Stimulated activated CD8-positive, alpha-beta memory T cell treated with anti-CD3 and anti-CD28 coated beads, Interleukin-12 subunit alpha, Interleukin-12 subunit beta, amount 100 ng/mL, for 1 hour (primary cell): ENCODE measurements around the gene SMARCC2.
A peak's percentile ranks its signal among the peaks of the same experiment; 100 is the strongest.

Source experiments
- DNase-seq: peaks from one replicate; pipeline ENCODE4 v3.0.0-alpha.2; 2020; ENCODE audit warnings: low read depth

SMARCC2 gene

DNA sequence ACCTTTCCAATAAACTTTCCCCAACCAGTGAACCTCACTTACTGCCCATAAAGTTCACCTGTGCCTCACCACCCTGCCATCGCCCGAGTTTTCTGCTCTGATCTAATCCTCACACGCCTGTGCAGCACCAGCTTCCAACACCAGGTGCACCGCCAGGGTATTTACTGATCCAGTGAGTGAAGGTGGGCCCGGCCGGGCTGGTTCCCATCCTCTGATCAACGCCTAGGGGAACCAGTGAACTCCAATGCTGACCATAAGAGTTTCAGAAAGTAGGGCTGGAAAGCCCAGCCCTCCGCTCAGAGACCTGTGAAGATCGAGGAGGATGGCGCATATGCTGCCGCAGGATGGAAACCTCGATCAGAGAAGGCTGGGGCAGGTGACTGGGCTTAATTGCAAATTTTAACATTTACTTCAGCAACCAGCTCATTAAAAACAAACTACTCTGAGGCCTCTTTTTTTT is 37.6 kb downstream of the SMARCC2 start:
- DNase-seq, result peak; percentile 40

DNA sequence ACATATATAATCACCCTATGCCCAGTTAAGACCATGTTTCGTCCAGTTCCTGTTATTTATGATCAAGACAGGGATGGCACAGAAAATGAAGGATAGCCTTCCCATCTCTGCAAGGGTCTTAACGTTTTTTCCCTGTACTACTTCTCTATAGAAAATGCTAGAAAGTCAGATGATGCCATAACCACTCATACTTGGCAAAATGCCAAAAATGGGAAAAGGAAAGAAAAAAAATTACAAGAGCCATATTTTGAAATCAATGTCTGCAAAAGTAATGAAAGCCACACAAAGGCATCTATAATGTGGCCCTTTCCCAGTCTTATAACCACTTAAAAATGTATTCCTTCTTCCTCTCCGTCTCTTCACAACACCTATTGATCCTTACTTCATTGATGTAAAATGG is 38.7 kb downstream of the SMARCC2 start:
- DNase-seq, result no peak

DNA sequence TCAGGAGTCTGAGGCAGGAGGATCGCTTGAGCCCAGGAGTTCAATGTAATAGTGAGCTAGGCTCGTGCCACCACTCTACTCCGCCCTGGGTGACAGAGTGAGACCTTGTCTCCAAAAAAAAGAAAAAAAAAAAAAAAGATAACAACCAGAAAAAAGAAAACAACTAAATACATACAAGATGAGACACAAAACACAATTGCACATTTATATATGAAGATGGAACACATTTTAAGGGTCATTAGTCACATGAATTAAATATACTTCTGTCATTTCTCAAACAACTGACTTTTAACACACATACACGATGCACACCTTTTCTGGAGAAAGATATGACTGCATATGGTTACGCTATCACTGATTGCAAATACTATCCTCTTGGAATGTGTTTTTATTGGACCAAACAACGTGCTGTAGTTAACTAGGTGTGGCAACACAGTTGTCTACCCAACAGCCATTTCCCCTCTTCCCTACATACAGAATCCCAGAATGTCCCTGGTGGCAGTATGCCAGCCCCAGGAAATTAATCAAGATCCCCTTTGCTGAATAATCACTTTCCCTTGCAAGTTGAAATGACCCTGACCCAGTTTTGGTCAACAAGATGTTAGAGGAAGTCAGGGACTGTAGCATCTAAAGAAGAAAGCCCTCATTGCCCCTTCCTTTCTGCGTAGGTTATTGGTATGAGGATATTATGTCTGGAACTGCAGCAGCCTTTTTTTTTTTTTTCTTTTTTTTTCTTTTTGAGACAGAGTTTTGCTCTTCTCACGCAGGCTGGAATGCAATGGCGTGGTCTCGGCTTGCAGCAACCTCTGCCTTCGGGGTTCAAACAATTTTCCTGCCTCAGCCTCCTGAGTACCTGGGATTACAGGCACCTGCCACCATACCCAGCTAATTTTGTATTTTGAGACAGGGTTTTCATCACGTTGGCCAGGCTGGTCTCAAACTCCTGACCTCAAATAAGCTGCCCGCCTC is 42.5 kb downstream of the SMARCC2 start:
- no peak for DNase-seq

DNA sequence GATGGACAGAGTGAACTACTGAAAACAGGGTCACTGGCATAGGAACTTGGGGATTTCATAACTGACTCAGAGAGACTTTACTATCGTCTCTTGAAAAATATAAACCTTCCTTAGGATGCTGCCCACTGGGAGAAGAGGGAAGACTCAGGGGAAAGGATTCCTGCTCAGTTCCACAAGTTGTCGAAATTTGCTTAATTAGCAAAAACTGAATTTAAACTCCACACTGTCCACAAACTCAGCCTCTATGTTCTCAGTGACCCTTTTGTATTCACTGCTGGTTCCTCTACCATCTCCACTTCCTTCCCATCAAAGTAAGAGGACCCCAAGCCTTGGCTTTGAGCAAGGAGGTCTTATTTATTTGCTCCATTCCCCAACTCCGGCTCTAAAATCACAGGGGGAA is 44.1 kb downstream of the SMARCC2 start:
- DNase-seq, result no peak

DNA sequence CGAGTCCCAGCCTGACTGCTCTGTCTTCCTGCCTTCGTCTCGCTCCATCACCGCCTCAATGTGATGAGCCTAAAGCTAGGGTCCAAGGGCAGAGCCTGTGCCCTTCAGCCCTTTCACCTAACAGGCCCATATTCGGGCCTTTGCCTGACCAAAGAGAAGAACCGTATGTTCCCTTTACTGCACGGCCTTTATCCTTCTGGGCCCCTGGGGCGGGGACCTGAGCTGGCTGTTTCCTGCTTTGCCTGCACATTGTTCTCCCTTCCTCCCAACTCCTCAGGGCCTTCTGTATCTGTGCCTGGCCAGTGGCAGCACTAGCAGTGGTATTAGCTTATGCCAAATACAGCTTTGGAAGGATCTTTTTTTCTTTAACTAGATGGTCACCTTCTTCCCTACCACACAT is 45.4 kb downstream of the SMARCC2 start:
- DNase-seq, result no peak

DNA sequence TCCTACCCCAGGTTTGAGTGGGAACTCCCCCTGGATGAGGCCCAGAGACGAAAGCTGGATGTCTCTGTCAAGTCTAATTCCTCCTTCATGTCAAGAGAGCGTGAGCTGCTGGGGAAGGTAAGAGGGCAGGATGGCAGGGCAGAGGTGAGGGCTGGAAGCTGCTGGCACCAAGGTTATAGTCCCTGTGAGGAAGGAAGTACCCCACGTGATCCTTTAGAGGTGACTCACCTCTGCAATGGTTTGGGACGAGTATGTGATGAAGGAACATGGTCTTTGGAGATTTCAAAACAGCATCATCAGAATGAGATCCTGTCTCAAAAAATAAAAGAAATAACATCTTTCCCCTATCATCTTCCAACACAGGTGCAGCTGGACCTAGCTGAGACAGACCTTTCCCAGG is 46.1 kb downstream of the SMARCC2 start:
- no peak for DNase-seq

DNA sequence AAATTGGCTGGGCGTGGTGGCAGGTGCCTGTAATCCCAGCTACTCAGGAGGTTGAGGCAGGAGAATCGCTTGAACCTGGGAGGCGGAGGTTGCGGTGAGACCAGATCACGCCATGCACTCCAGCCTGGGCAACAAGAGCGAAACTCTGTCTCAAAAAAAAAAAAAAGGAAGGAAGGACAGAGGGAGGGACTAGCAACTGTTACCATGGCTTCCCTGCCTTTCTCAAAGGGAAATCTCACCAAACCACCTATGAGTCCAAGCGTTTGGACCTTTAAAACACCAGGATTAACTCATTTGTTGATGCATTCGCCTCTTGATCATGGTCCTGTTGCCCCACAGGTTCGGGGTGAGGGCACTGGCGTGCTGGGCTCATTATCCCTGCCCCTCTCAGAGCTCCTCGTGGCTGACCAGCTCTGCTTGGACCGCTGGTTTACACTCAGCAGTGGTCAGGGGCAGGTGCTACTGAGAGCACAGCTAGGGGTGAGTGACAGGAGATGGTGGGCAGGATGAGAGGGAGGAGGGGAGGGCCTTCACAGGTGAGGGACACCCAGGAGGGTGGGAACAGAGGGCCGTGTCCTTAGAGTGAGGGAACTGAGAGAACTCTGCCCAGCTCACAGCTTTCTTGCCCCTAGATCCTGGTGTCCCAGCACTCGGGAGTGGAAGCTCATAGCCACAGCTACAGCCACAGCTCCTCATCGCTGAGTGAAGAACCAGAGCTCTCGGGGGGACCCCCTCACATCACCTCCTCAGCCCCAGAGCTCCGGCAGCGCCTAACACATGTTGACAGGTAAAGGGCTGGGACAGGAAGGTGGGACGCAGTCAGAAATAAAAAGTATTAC is 47.1 kb downstream of the SMARCC2 start:
- DNase-seq, result no peak

DNA sequence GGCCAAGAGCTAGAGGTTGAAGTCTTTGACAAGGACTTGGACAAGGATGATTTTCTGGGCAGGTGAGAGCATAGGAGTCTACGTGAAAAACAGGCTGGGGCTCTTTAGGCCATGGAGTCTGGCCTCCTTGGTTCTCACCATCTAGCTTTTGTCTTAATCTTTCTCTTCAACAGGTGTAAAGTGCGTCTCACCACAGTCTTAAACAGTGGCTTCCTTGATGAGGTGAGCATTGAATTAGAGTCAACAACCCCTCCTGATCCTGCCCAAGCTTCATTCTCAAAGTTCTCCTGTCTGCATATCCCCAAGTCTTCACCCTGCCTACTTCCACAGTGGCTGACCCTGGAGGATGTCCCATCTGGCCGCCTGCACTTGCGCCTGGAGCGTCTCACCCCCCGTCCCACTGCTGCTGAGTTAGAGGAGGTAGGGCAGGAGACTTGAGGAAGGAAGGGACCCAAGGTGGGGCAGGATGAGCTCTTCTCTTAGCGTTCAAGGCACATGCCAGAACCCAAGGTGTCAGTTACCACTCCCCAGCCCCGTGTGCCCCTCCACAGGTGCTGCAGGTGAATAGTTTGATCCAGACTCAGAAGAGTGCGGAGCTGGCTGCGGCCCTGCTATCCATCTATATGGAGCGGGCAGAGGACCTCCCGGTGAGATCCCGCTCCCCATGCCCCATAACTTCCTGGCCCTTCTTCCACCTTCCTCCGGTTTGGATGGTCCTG is 51.3 kb downstream of the SMARCC2 start:
- DNase-seq, result no peak

DNA sequence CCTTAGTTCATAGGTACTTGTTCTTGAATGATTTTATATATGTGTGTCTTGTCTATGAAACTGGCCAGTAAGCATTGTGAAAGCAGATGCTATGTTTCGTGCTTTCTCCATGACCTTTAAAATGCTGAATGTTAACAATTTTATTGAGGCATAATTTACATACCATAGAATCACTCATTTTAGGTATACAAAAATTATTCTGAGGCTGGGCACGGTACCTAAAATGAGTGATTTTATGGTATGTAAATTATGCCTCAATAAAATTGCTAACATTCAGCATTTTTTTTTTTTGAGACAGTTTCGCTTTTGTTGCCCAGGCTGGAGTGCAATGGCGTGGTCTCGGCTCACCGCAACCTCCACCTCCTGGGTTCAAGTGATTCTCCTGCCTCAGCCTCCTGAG is 54.4 kb downstream of the SMARCC2 start:
- no peak for DNase-seq

DNA sequence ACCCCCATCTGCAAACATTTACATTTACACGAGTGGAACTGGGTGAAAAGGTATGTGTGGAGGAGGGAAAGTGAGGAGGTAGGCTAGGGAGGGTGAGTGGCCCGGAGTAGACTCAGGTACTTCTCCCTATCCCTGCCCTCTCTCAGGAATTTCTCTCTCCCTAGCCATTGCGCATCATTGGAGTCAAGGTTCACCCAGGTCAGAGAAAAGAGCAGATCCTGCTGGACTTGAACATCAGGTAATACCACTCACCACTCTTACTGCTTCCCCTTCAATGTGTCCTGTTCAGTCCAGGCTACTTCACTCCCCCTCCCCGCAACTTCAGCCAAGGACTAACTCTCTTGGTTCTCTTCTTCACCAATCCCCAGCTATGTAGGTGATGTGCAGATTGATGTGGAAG is 58.4 kb downstream of the SMARCC2 start:
- no peak for DNase-seq

DNA sequence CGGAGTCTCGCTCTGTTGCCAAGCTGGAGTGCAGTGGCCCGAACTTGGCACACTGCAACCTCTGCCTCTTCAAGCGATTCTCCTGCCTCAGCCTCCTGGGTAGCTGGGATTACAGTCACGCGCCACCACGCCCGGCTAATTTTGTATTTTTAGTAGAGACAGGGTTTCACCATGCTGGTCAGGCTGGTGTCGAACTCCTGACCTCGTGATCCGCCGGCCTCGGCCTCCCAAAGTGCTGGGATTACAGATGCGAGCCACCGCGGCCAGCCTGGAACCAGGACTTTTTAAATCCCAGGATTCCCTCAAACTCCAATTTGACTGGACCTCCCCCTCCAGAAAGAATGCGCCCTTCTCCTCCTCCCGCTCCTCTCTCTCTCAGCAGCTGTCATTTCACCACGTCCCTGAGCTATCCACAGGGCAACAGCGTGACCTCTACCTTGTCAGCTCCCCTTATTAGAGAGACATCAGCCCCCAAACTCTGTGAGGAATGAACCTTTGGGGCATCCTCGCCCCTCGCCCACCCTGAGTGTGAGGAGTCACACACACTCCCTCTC is 59.3 kb downstream of the SMARCC2 start:
- no peak for DNase-seq

DNA sequence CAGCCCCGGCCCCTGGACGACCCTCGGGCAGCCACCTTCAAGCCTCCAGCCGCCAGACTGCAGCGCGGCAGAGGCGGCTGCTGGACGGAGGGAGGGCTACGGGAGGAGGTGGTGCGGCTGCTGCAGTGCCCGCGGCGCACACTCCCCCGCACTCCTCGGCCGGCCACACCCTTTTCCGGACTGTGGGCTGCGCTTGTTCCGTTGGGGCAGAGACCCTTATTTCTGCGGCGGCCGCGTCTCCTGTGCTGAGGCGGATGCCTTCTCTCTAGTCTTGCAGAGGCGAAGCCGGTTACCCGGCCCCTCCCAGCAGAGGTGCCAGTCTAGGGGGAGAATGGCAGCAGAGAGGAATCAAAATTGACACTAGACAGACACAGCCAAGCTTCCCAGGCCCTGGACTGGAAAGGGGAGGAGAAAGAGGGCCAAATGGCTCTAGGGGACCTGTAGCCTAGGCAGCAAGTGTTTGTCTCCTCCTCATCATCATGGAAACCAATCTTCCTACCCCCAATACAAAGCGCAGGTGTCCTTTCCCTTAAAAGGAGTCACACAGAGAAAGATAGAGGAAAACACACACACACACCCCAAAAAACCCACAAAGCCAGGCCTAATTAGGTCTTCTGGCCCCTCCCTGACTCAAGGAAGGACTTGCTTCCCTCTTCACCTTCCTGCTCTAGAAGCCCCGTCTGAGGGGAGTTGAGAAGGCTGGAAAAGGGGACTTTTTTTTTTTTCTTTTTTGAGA is 59.9 kb downstream of the SMARCC2 start:
- DNase-seq, result peak; percentile 75

DNA sequence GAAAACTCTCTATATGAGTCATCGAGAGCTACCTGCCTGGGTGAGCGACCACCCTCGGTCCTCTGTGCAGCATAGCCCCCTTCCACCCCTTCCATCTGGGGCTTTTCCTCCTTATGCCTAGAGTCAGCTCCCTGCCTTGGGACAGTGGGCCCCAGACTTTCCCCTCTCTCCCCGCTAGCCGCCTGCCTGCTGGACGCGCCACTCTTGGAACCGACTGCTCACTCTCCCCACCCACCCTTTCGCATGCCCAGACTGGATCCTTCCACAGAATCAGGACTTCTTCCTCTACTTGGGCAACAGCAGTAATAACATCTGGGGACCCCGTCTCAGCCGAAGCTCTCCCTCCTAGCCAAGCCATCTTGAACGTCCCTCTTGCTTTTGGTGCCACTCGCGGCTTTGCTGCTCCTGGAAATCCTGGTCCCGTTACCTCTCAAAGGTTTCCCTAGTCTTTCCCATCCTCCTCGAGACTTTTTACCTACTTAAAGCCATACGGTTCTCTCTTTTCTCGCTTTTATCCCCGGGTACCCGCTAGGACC is 60.5 kb downstream of the SMARCC2 start:
- no peak for DNase-seq

DNA sequence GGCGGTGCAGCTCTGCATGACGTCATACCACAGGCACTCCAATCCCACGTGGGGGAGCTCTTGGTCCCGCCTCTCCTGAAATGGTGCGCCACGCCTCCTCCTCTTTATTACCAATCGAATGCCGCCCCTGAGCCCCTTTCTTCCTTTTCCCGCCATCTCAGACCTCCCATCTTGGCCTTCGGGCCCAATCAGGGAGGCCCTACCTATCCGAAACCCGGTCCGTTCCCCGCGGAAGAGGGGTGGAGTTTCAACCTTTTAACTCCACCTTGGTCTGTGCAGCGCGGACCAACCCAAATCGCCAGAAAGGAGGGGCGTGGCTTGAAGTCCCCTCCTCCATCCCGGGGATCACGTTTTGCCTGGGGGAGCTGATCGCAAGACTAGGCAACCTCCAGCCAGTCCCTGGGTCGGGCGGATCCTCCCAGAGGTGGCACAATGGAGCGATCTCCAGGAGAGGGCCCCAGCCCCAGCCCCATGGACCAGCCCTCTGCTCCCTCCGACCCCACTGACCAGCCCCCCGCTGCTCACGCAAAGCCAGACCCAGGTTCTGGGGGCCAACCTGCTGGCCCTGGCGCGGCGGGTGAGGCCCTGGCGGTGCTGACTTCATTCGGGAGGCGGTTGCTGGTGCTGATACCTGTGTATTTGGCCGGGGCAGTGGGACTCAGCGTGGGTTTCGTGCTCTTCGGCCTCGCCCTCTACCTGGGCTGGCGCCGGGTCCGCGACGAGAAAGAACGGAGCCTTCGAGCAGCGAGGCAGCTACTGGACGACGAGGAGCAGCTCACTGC is 61.2 kb downstream of the SMARCC2 start, which contains the start of gene ESYT1:
ESYT1 (plus strand) TSS at position 380 of the 782 bp plus-strand sequence; CDS start at position 433, 53 bp downstream.
- DNase-seq, result peak; percentile 95

DNA sequence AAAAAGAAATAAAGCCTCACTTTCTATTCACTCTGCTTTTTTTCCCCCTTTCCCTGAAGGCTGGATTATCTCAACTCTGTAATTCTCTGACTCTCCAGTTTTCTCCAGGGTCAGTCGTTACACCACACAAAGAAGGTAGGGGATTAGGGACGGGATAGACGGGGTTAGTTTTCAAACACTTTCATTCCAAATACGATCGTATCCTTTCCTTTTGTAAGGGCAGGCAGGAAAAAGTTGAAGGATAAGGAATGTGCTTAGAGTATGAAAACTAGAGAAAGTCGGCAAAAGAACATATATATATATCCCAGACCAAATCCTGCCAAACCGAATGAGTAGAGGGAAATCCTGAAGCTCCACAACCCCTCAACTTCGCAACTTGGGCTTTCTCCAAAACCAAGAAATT is 61.8 kb downstream of the SMARCC2 start:
- no peak for DNase-seq

DNA sequence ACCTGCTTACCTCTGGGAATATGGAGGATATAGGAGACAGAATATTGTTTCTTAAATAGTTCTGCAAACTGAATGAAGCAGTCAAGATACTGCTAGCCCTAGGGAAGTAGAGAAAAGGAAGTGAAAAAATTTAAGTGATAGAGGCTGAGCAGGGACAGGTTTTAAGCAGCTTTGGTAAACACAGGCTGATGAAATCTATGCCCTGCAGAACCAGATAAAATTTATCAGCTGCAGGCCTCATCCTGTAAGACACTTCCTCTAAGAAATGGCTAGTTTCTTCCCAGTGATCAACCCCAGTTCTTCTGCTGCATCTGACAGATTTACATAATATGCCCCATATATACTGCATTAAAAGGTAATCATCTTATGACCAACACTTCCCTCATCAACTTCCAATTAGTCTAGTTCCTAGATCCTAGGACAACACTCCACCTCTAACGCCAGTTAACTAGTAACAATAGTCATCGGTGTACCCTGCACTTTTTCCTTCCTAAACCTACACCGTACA is 62.5 kb downstream of the SMARCC2 start:
- DNase-seq, result no peak

DNA sequence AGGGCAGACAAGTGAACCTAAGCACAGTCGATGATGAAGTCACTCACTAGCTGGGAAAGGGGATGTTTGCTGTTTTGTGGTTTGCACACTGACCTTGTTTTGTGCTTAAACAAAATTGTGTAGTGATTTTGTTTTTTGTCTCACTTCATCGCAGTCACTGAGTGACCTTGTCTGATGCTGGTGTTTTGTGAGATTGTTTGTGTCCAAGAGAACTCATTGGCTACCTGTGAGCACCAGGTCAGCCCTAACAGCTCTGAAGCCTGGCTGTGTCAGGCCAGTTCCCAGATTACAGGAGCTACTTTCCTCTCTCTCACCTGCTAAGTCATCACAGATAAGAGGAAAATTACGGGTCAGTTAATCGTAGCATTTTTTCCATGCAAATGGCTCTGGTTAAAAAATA is 65.2 kb downstream of the SMARCC2 start:
- no peak for DNase-seq

DNA sequence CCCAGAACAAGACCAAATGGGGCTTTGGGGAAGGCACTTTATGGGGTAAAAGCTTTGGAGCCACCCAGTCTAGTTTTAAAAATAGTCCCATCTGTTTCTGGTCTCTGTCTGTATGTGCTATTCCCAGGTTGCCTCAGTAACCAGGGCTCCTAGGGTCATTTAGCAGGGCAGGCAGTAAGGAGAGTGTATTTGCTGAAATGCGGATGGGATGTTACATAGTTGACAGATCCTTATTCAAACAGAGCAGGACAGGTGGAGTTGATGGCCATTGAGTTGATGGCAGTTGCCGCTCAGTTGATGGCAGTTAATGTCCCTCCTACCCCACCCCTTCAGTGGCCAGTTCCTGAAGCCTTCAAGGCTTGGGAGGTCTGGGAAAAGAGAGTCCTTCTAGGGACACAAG is 66.6 kb downstream of the SMARCC2 start:
- no peak for DNase-seq

DNA sequence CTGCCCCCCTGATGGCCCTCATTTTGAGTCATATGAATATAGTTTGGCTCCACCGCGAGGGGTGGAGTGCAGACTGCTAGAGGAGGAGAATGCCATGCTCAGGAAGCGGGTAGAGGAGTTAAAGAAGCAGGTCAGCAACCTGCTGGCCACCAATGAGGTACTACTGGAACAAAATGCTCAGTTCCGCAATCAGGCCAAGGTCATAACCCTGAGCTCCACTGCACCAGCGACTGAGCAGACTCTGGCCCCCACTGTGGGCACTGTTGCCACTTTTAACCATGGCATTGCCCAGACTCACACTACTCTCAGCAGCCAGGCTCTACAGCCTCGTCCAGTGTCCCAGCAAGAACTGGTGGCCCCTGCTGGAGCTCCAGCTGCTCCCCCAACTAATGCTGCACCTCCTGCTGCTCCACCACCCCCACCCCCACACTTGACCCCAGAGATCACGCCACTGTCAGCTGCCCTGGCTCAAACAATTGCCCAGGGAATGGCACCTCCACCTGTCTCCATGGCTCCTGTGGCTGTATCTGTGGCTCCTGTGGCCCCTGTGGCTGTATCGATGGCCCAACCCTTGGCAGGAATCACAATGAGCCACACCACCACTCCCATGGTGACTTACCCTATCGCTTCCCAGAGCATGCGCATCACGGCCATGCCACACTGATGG is 67.9 kb downstream of the SMARCC2 start:
- no peak for DNase-seq
